PFSK-1 (cell line): ENCODE measurements around the gene MED8.

ENCODE experiments used
- FOXP2 ChIP-seq: optimal IDR thresholded peaks from 2 replicates; pipeline ENCODE3; 2011; ENCODE audit warnings: borderline replicate concordance, control low read depth, inconsistent platforms; ENCODE audit not compliant: insufficient read depth; ENCODE audit errors: extremely low read length, extremely low read depth
- POLR2AphosphoS5 ChIP-seq: IDR thresholded peaks from 2 replicates; pipeline ENCODE4 v1.6.1; 2012; ENCODE audit warnings: low read depth, mild to moderate bottlenecking, control low read depth, low read length, moderate library complexity
- SIN3A ChIP-seq: IDR thresholded peaks from 2 replicates; pipeline ENCODE4 v1.6.1; 2012; ENCODE audit warnings: mild to moderate bottlenecking, low read length, moderate library complexity, borderline replicate concordance; ENCODE audit not compliant: insufficient read depth
- TAF1 ChIP-seq: IDR thresholded peaks from 2 replicates; pipeline ENCODE4 v1.6.1; 2012; ENCODE audit warnings: low read length, control low read depth, borderline replicate concordance; ENCODE audit not compliant: insufficient read depth
- TF ChIP-seq, protein P1 (sequence below), 2 experiments: IDR thresholded peaks; 2 replicates each; pipeline versions ENCODE4 v1.6.1 to v1.8.0; 2011 to 2012; ENCODE audit warnings: low read depth in 2 of 2, low read length in 2 of 2, control low read depth in 1 of 2, inconsistent platforms in 1 of 2, mild to moderate bottlenecking in 1 of 2, moderate library complexity in 1 of 2; ENCODE audit not compliant: insufficient read depth in 1 of 2

DNA sequence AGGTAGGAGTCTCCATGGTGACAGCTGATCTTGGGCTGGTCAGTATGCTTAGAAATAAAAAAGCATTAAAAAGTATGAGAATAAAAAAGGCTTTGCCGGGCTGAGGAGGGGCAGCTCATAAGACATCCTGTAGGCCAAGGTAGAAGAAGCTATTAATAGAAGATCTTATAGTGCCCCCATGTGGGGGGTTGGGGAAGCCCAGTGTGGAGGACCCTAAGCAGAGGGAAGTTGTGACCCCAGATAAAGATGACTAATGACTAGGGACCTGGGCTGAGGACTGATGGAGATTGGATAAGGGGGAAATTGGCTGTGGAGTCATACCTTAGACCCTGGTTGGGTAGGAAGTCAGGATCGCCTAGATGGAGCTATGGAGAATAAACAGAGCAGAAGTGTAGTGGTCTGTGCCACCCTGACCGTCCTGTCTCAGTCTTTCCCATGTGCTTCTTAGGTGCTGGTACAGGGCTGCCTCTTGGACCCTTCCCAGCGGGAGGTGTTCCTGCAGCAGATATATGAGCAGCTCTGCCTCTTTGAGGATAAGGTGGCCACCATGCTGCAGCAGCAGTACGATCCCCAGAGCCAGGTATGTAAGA is 25.1 kb upstream of the MED8 start:
- TF ChIP-seq TAF1 (no peak), SIN3A (no peak), POLR2AphosphoS5 (no peak), FOXP2 (no peak)
- TF ChIP-seq, protein P1, sequence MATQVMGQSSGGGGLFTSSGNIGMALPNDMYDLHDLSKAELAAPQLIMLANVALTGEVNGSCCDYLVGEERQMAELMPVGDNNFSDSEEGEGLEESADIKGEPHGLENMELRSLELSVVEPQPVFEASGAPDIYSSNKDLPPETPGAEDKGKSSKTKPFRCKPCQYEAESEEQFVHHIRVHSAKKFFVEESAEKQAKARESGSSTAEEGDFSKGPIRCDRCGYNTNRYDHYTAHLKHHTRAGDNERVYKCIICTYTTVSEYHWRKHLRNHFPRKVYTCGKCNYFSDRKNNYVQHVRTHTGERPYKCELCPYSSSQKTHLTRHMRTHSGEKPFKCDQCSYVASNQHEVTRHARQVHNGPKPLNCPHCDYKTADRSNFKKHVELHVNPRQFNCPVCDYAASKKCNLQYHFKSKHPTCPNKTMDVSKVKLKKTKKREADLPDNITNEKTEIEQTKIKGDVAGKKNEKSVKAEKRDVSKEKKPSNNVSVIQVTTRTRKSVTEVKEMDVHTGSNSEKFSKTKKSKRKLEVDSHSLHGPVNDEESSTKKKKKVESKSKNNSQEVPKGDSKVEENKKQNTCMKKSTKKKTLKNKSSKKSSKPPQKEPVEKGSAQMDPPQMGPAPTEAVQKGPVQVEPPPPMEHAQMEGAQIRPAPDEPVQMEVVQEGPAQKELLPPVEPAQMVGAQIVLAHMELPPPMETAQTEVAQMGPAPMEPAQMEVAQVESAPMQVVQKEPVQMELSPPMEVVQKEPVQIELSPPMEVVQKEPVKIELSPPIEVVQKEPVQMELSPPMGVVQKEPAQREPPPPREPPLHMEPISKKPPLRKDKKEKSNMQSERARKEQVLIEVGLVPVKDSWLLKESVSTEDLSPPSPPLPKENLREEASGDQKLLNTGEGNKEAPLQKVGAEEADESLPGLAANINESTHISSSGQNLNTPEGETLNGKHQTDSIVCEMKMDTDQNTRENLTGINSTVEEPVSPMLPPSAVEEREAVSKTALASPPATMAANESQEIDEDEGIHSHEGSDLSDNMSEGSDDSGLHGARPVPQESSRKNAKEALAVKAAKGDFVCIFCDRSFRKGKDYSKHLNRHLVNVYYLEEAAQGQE (IDR thresholded peaks at IDR 0.05; ENCODE audit: insufficient read depth in 1 of 2, low read depth in 2 of 2, low read length in 2 of 2) = no peak
